GM21825 (cell line): Measurements from ENCODE around the gene PRLR.
"Not testable (repeated sequence)": the region's sequence is repeated elsewhere in the genome, so short reads cannot be mapped to it uniquely, and the experiment has no call there.

Experiments
- ATAC-seq: cut with Tn5 transposase; IDR thresholded peaks from one replicate; pipeline ENCODE4 v1.9.1; 2021; ENCODE audit warnings: mild to moderate bottlenecking, moderate library complexity; ENCODE audit not compliant: unreplicated experiment

Gene PRLR

GRCh38 chr5:35198075-35198474, 32.2 kb downstream of the PRLR start:
- ATAC-seq: no peak

- no peak for ATAC-seq
These were observed 32.9 kb downstream of the PRLR start for GRCh38 chr5:35197351-35197750.

- ATAC-seq: no peak
These were observed 34.8 kb downstream of the PRLR start for GRCh38 chr5:35195472-35195852.

- peak; percentile 94 for ATAC-seq
These were observed 35.4 kb downstream of the PRLR start for GRCh38 chr5:35194635-35195471.

DNA sequence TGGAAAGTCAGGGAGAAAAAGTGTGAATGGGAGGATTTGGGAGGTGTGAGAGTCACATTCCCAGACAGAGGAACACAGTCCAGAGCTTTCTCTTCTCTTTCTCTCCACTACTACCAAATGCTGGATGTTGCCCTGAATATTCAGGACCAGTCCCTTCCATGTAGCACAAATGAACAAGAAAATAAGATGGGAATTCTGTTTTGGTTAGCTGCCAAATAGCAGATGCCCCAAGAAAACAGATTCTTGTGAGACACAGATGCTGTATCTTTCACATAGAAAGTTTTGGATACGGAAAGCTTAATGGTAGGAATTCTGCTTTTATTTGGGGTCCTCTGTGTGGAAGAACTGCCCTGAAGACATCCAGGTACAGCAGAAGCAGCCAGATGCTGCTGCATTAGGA, 37.8 kb downstream of the PRLR start:
- ATAC-seq: no peak

DNA sequence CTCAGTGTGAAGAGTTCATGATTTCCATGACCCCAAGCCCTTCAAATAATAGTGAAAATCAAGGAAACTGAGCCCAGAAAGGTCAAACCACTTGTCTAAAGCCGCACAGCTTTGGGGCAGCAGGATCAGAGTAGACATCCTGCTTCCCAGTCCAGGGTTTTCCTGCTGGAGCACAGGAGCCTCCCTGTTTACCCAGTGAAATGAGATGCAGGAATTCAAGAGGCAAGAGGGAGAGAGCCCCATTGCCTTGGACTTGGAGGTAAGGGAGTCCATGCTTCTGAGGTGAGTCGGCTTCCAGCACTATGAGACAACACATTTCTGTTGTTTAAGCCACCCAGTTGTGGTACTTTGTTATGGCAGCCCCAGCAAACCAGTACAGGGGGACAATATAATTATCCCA, 40.5 kb downstream of the PRLR start:
- not testable (repeated sequence) for ATAC-seq

DNA sequence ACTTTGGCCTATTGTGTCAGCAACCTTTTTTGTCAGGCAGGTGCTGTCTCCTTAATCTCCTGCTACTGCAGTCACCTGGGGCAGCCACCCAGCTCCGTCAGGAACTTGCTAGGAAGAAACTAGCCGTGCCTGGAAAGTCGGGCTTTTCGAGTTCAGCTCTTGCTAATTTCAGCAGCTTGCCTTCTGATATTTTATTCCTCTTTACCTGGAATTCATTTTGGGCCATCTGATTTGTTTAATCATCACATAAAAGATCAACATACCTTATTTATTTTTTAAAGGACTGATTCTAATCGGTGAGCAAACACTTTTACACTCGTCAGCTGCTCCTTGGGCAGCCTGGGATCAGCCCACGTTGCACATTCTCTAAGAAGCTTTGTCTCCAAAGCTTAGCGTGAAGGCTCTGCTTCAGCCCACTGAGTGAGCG, 42.2 kb downstream of the PRLR start:
- ATAC-seq: no peak

- not testable (repeated sequence) for ATAC-seq
These were observed 42.7 kb downstream of the PRLR start for GRCh38 chr5:35187621-35188020.

DNA sequence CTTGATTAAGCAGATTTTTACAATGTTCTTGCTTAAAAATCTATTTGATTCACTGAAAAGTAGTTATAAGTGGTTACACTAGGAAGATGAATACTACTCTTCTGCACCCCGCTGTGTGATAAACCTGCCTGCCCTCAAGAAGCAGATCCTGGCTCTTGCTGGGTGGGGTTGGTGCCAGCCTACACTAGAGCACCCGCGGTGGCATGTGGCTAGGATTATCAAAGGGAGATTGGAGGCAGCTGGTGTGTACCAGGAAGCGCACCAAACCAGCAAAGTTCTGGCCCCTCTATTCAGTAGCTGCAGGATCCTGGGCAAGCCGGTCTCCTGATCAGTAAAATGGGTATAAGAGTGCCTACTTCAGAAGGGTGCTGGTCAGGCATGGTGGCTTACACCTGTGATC, 43.5 kb downstream of the PRLR start:
- ATAC-seq: no peak

DNA sequence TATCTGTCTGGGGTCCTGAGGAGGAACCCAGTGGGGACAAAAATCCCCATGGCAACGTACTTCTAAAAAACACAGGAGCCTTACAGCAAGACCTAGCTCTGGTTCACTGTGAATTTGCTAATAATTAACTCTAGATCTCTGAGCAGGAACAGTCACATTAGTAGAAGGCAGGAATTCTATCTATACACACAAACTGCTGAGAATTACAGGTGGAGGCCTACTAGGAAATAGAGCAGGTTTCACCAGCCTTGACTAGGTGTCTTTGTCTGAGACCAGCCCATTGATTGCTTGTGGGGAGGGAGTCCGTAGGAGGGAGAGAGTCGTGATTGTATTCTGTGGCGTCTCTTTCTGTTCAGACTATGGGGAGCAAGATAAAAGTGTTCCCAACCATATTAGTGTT, 44.8 kb downstream of the PRLR start:
- ATAC-seq: no peak

- ATAC-seq: peak; percentile 12
These were observed 46.7 kb downstream of the PRLR start for GRCh38 chr5:35183556-35183955.

DNA sequence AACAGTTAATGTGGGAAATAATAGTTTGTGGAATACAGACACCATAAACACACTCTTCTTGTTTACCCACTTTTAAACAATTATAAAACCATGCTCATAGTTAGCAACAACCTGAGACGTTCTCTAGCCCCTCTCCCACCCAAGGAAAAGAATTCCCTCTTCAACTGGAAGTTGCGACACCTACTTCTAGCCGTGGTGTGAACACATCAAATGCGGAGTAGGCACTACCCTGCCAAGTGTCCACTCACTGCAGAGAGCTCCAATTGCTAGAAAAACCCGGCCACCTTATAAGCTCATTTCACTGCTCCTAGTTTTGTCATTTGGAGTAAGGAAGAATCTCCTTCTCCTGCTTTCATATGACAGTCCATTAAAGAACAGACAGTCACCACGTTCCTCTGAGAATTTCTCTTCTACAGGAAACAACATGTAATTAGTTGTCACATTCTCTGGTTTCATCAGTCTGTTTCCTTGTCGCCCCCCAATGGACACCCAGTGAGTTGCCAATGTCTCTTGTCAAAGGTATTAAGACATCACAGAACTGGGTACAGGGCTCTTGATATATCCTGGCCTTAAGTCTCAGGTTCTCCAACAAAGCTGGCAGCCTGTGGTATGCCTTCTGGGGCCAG, 47.3 kb downstream of the PRLR start:
- ATAC-seq: peak; percentile 72

DNA sequence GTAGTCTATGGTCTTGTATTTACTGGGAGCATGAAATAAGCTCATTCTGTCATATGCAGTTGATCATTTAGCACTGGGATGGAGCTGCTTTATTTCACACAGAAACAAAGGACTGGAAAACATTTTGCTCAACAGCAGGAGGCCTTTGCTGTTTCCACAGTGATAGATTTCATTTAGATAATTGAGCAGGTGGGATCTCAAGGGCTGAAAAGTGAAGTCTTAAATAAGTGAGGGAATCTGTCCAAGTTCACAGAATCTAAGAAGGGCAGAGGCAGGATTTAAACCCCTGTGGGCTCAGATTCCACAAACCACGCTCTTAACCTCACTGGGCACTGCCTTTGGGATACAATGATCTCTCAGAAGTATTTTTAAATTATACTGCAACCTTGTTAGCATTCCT, 47.8 kb downstream of the PRLR start:
- ATAC-seq: no peak

DNA sequence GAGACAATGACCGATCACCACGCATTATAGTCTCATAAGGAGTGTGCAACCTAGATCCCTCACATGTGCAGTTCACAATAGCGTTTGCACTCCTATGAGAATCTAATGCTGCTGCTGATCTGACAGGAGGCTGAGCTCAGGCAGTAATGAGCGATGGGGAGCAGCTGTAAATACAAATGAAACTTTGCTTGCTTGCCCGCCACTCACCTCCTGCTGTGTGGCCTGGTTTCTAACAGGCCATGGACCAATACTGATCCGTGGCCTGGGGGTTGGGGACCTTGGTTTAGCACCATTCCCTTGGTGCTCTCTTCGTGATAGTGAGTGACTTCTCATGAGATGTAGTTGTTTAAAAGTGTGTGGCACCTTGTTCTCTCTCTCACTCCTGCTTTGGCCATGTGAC, 50.2 kb downstream of the PRLR start:
- ATAC-seq: no peak

DNA sequence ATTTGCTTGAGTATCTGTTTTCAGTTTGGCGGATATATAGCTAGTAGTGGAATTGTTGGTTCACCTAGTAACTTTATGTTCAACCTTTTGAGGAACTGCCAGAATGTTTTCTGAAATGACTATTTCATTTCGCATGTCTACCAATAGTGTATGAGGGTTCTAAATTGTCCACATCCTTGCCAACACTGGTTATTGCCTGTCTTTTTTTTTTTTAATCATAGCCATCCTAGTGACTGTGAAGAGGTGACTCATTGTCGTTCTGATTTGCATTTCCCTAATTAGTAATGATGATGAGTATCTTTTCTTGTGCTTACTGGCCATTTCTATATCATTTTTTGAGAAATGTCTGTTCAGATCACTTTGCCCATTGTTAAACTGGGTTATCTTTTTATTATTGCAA, 52.5 kb downstream of the PRLR start:
- no peak for ATAC-seq

- no peak for ATAC-seq
These were observed 57.8 kb downstream of the PRLR start for GRCh38 chr5:35172533-35172932.

- no peak for ATAC-seq
These were observed 58.3 kb downstream of the PRLR start for GRCh38 chr5:35171991-35172390.

DNA sequence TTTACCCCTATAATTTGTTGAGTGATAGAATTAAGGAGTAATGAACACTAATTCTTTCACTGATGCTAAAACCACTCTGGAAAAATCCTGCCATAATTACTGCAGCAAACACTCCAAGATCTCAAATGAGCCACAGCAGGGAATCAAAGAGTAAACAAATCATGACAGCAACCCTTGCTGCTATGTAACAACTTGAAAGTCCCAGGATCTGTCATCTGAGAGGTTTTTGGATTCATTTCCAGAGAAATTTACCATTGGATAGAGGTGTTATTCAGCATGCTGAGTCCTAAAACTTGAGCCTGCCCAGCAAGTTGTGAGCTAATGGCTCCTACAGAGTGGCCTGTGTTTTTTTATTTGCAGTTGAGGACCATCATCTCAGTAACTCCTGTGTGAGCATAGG, 59.2 kb downstream of the PRLR start:
- ATAC-seq: no peak

GRCh38 chr5:35166043-35166442, 64.2 kb downstream of the PRLR start:
- no peak for ATAC-seq

GRCh38 chr5:35164860-35165542, 65.3 kb downstream of the PRLR start:
- ATAC-seq: no peak

DNA sequence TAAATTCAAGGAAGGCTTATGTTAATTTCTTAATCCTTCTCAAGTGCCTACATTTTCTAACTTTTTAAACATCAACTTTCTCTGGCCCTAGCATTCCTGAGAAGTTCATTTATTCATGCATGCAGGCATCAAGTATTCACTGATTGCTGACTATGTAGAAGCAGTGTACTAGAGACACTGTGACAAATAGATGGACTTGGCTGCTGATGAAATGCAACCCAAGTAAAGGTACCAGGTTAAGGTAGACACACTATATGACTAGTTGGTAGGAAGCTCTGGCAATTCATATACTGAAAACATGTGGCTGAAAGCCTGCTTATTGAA, 66.6 kb downstream of the PRLR start:
- no peak for ATAC-seq
